Type B pancreatic cell (in vitro differentiated cells): ENCODE measurements around the gene TMEM107. TPM values are rescaled to one million over a fixed set of nuclear protein-coding genes. Genes with fewer than 3 reads are reported as not detected.

ENCODE experiments used
- DNase-seq: peaks from one replicate; pipeline ENCODE4 v3.0.0; 2021; ENCODE audit warnings: mixed read lengths; ENCODE audit not compliant: unreplicated experiment; ENCODE audit errors: extremely low spot score
- H3K27ac Mint-ChIP-seq: 2 replicates; pipeline ENCODE4 v1.8.0; 2021; ENCODE audit warnings: mild to moderate bottlenecking, mixed read lengths
- H3K27me3 Mint-ChIP-seq: 2 replicates; pipeline ENCODE4 v1.8.0; 2021; ENCODE audit warnings: mixed read lengths
- H3K36me3 Mint-ChIP-seq: 2 replicates; pipeline ENCODE4 v1.8.0; 2021; ENCODE audit warnings: mixed read lengths
- H3K4me1 Mint-ChIP-seq: one replicate; pipeline ENCODE4 v1.8.0; 2021; ENCODE audit warnings: mixed read lengths; ENCODE audit not compliant: unreplicated experiment
- H3K4me3 Mint-ChIP-seq: 2 replicates; pipeline ENCODE4 v1.8.0; 2021; ENCODE audit warnings: mild to moderate bottlenecking, mixed read lengths
- H3K9me3 Mint-ChIP-seq: 2 replicates; pipeline ENCODE4 v1.8.0; 2021; ENCODE audit warnings: mixed read lengths
- total RNA-seq: library from RNA; stranded (reverse); gene quantifications from 2 replicates; pipeline ENCODE4 v1.2.1, GENCODE V29; 2021; ENCODE audit warnings: low replicate concordance
- TF ChIP-seq, protein P1 (sequence below): fragments of 200-600 bp; sonication (generic); conservative IDR thresholded peaks from 2 replicates; pipeline ENCODE4 v1.5.0; 2021; ENCODE audit warnings: antibody characterized with exemption, mild to moderate bottlenecking

The TMEM107 gene
- total RNA-seq, 1 donor from 2014 or later: 22.1 TPM

DNA sequence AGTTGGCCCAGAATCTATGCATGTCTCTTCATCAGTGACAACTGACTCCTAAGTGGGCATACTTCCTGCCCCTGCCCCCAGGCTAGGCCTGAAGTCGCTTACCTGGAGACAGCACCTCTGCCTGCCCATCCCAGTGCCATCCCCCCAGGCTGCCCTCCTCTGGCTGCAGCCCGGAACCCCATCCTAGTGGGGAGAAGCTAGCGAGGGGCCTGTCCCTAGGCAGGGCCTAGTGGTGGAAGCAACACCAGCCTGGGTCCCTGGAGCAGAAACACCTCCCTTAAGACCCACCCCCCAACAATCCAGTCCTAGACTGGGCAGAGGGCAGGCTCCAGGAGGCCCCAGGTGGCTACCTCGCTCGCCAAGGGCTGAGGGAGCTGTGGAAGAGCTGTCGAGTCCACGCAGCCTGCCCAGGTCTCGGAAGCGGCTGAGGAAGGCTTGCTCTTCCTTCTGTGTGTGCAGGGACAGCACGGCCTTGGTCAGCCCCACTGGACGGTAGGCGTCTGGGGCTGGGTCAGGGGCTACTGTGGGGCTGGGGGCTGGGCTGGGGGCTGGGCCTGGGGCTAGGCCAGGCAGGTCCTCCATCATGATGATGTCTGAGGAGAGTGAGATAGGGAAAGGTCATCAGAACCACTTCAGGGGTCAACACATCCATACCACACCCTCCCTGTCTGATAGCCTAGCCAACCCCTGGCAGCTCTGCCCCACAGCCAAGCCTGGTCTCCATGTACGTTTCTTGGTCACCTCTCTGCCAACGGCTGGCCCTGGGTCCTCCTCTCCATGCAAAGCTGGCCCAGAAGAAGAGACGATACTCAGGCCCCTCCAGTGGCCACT is 31.6 kb downstream of the TMEM107 start:
- no peaks in the 10 kb centered on the region for H3K4me1 Mint-ChIP-seq
- no peaks in the 10 kb centered on the region for H3K36me3 Mint-ChIP-seq
- DNase-seq: no peak
- TF ChIP-seq, protein P1, sequence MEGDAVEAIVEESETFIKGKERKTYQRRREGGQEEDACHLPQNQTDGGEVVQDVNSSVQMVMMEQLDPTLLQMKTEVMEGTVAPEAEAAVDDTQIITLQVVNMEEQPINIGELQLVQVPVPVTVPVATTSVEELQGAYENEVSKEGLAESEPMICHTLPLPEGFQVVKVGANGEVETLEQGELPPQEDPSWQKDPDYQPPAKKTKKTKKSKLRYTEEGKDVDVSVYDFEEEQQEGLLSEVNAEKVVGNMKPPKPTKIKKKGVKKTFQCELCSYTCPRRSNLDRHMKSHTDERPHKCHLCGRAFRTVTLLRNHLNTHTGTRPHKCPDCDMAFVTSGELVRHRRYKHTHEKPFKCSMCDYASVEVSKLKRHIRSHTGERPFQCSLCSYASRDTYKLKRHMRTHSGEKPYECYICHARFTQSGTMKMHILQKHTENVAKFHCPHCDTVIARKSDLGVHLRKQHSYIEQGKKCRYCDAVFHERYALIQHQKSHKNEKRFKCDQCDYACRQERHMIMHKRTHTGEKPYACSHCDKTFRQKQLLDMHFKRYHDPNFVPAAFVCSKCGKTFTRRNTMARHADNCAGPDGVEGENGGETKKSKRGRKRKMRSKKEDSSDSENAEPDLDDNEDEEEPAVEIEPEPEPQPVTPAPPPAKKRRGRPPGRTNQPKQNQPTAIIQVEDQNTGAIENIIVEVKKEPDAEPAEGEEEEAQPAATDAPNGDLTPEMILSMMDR: no peak
- H3K27me3 Mint-ChIP-seq: no peaks in the 10 kb centered on the region
- H3K4me3 Mint-ChIP-seq: no peak overlapping the region
- H3K27ac Mint-ChIP-seq: no peak overlapping the region
- H3K9me3 Mint-ChIP-seq: no peaks in the 10 kb centered on the region

DNA sequence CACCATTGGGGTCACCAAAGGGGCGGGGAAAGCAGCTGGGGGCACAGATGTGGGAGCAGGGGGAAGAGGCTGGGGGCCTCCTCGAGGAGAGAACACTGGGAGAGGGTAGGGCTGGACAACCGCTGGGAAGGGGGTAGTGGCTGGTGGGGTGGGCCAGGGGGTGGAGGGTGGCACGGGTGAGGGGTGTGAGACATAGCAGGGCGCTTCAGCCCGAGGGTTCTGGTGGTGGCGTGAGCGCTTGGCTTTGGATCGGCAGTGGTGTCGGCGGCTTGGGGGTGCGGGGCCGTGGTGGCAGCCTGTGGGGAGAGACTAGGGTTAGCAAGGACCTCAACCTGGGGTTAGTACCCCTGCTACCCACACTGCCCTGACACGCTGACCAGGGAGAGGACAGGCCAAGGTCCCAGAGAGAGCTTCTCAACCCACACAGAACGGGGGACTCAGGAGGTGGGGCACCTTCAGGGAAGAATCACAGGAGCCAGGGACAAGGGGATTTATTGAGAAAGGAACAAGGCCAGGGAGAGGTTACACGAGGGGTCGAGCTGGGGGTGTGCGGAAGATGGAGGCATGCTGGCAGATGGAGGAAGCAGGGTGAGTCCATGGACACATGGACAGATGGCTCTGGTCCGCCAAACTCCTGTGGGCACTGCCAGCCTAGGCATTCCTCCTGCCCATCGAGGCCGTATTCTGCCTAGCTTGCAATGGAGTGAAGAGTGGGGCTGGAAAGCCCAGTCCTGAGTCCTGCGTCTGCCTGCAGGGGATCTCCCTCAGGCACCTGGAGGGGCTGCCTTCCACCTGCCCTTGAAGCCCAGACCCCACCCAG is 32.4 kb downstream of the TMEM107 start:
- TF ChIP-seq, protein P1: no peak
- H3K9me3 Mint-ChIP-seq: no peaks in the 10 kb centered on the region
- DNase-seq: peak; percentile 64
- no peaks in the 10 kb centered on the region for H3K27me3 Mint-ChIP-seq
- H3K27ac Mint-ChIP-seq: no peak overlapping the region
- H3K4me3 Mint-ChIP-seq: no peak overlapping the region
- no peaks in the 10 kb centered on the region for H3K36me3 Mint-ChIP-seq
- H3K4me1 Mint-ChIP-seq: no peaks in the 10 kb centered on the region

DNA sequence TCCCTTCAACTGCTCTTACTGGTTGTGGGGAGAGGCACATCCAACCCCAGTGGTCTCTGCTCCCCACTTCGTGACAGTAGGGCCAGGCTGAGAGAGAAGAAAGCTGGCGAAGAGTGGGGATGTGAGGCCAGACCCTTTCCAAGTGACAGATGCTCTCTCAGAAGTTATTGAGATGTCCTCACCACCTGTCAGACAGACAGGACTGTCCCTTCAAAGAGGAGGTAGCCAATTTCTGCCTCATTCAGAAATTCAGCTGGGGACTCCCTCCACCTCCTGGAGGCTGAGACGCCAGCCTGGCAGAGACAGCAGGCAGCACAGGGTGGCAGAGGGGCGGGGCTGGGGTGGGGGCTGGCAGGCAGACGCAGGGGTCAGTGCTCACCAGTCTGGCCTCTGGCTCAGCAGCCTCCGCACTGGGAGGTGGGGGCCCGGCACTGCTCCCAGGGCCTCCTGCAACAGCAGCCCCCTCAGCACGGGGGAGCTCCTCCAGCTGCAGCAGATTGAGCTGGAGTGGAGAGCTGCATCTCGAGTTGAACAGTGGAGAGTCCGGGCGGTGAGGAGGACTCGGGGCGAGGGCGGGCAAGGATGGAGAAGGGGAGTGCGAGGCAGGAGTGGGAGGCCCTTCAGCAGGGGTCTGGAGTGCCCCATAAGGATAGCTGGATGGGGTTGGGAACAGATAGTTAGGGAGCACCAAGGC is 33.1 kb downstream of the TMEM107 start:
- peak; percentile 65 for DNase-seq
- Mint-ChIP-seq H3K4me3 (no peak overlapping the region), H3K4me1 (no peaks in the 10 kb centered on the region), H3K27me3 (no peaks in the 10 kb centered on the region), H3K36me3 (no peaks in the 10 kb centered on the region), H3K27ac (no peak overlapping the region), H3K9me3 (no peaks in the 10 kb centered on the region)
- TF ChIP-seq, protein P1: no peak

DNA sequence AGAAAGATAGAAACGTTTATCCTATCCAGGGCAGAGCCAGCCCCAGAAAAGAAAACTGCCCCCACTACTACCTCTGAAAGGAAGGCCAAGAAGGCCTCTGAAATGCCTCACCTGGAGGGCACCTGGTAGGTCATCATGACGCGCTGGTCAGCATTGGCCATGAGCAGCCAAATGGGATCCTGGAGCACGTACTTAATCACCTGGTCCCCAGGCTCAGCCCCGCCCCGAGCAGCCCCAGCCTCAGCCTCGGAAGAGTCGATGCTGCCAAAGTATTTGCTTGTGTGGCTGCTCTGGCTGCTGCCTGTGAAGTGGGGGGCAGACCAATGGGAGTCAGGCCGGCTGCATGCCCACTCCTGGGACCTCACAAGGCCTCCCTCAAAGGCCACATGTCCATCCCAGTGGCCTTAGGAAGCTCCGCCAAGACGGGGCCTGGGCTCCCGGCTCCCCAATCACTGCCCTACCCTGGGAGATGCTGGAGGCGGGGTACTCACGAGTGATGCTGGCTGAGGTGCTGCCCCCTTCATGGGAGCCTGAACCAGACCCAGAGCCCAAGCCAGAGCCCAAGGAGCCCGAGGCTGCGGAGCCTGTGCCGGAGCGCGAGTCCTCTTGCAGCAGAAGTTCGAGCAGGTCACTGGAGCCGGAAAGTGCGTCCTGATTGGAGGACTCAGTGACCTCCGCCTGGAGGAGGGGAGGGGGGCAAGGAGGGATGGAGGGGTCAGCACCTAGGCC is 33.9 kb downstream of the TMEM107 start:
- no peaks in the 10 kb centered on the region for H3K27me3 Mint-ChIP-seq
- no peak overlapping the region for H3K4me3 Mint-ChIP-seq
- TF ChIP-seq, protein P1: no peak
- H3K4me1 Mint-ChIP-seq: no peaks in the 10 kb centered on the region
- H3K36me3 Mint-ChIP-seq: no peaks in the 10 kb centered on the region
- no peak overlapping the region for H3K27ac Mint-ChIP-seq
- no peak for DNase-seq
- no peaks in the 10 kb centered on the region for H3K9me3 Mint-ChIP-seq

DNA sequence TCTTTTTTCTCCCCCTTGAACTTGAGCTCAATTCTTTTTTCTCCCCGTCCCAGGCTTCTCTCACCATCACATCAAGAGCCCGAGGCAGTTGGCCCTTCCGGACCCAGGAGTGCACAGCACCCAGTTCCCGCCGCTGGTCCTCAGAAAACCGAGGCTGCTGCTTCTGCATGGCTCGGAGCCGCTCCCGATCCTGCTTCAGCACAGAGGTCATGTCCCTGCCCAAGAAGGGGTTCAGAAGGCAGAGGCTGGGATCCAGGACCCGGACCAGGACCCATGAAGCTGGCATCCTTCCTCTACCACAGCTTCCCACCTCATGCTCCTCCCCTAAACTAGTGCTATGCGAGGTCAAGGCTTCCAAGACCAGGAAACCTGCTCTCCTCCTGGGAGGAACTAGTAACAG is 34.4 kb downstream of the TMEM107 start:
- no peak for DNase-seq
- Mint-ChIP-seq H3K4me3 (no peak overlapping the region), H3K27ac (no peak overlapping the region), H3K36me3 (no peaks in the 10 kb centered on the region), H3K27me3 (no peaks in the 10 kb centered on the region), H3K4me1 (no peaks in the 10 kb centered on the region), H3K9me3 (no peaks in the 10 kb centered on the region)
- TF ChIP-seq, protein P1: no peak
